HG02610 (cell line): ENCODE measurements around the gene MIS18BP1.
"Not testable (repeated sequence)": the region's sequence is repeated elsewhere in the genome, so short reads cannot be mapped to it uniquely, and the experiment has no call there.

Experiments
- ATAC-seq: cut with Tn5 transposase; IDR thresholded peaks from one replicate; pipeline ENCODE4 v1.9.1; 2021; ENCODE audit warnings: mild to moderate bottlenecking, moderate library complexity; ENCODE audit not compliant: unreplicated experiment

Gene MIS18BP1

GRCh38 chr14:45253070-45253753, at the start of gene MIS18BP1:
Gene MIS18BP1, minus strand, starts transcription at chr14:45253202. Its CDS starts 5,916 bp downstream, at chr14:45247286.
- ATAC-seq = peak; percentile 81

GRCh38 chr14:45298423-45299117, 45.6 kb upstream of the MIS18BP1 start:
- ATAC-seq = no peak

DNA sequence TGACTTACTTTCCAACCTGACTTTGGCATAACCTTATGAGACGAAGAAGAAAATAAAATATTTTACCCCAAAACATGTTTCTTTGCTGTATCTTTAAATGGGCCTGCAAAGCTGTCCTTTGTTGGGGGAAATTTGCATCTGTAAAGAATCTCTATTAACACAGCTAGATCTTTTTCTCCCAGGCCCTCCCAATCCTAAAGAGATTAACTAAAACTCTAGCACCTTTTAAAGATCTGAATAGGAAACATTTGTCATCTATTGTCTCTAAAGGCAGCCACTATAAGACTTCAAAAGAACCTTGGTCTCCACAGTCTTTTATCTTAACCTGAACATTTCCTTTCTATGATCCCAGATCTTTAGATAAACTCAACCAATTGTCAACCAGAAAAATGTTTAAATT, 41.8 kb upstream of the MIS18BP1 start:
- ATAC-seq = not testable (repeated sequence)

DNA sequence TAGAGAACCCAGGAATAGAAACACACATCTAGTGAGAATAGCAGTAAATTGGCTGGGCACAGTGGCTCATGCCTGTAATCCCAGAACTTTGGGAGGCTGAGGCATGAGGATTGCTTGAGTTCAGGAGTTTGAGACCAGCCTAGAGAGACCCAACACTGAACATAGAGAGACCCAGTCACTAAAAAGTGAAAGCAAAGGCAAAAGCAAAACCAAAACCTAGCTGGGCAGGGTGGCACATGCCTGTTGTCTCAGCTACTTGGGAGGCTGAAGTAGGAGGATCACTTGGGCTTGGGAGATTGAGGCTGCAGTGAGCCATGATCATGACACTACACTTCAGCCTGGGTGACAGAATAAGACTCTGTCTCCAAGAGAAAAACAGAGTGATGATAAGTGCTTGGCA, 37.5 kb upstream of the MIS18BP1 start:
- ATAC-seq = no peak

GRCh38 chr14:45287610-45288009, 34.6 kb upstream of the MIS18BP1 start:
- no peak for ATAC-seq

DNA sequence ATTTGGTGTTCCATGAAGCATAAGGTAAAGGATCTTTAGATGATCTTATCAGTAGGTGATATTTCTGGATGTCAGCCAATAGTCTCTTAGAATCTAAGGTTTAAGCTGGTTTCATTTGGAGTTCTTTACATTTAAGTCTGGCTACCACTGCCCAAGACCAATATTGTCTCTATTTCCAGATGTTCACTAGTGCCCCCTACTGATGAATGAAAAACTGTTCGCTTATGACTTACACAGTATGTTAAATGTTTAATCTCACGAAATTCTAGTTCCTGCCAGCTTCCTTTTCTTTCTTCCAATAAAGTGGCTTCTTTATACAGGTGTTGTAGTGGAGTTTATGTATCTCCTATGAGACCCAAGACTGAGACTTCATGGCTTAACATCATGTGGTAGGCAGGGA, 31.8 kb upstream of the MIS18BP1 start:
- no peak for ATAC-seq

GRCh38 chr14:45281731-45282400, 28.9 kb upstream of the MIS18BP1 start:
- not testable (repeated sequence) for ATAC-seq

DNA sequence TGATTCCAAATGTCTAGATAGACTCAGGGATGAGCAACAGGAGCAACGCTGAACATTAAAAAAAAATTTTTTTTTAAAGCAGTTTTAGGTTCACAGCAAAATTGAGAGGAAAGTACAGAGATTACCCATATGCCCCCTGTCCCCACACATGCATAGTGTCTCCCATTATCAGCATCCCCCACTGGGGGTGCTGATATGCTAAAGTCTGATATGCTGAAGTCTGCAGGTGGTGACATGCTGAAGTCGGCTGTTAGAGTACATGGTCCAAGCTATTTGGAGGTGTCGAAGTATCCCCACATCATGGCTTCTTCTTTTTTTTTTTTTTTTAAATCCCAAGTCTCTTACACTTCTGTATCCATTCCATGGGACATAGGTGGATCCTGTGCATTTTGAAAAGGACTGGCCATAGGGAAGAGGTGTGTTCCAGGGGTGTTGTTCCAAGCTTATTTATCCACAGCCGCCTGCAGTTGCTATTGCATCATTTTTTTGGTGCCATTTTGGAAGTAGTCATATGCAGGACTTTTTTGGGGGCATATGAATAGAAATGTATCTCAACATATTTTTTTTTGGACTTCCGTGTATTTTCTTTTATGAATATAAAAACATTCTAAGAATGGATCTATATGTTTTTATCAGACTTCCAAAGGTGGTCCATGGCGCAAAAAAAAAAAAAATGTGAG, 19.0 kb upstream of the MIS18BP1 start:
- ATAC-seq = no peak

- ATAC-seq = no peak
These were observed 17.0 kb upstream of the MIS18BP1 start for GRCh38 chr14:45270031-45270430.

DNA sequence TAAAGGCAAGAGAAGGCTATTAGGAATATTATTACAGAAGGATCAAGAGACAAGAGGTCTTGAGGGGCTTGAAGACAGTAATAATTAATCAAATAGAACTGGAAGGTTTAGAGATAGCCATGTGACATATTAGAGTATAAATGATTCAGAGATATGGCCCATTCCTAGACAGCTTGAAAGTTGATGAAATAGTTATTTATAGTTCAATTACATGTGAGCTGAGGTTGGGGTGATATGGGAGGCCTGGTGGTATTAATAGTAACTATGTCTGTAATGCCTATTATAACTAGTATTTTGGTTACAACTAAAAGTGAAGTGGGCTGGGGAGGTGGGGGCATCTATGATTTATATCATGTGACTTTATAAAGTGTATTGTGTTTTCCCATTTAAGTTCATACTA, 14.1 kb upstream of the MIS18BP1 start:
- ATAC-seq = no peak

GRCh38 chr14:45262637-45263036, 9.6 kb upstream of the MIS18BP1 start:
- no peak for ATAC-seq

DNA sequence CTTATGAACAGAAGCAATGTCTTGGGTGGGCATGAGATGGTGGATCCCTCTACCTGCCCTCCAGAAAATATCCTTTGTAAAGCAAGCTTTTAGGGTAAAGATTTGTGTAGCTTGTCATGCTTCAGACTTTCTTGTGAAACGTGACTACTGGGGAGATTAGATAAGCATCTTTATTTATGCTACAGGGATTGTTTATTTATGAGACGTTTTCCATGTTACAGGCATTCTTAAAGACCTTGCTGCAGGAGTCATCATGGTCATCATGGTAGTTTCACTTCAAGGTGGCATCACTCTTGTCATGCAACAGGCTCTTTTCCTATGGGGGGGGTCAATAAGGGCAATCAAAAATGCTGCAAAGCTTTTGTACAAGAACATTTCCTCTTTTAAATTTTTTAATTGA, 8.2 kb upstream of the MIS18BP1 start:
- no peak for ATAC-seq

DNA sequence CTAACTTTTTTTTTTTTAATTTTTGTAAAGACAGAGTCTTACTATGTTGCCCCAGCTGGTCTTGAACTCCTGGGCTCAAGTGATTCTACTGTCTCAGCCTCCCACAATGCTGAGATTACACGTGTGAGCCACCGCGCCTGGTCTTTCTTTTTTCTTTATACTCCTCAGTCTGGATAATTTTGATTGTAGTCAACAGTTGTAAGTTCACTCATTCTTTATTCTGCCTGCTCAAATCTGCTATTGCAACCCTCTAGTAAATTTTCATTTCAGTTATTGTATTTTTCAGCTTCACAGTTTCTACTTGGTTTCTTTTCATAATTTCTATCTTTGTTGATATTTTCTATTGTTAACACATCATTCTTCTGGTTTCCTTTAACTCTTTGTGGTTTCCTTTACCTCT, 5.8 kb upstream of the MIS18BP1 start:
- ATAC-seq = no peak

GRCh38 chr14:45258073-45258472, 5.1 kb upstream of the MIS18BP1 start:
- no peak for ATAC-seq

DNA sequence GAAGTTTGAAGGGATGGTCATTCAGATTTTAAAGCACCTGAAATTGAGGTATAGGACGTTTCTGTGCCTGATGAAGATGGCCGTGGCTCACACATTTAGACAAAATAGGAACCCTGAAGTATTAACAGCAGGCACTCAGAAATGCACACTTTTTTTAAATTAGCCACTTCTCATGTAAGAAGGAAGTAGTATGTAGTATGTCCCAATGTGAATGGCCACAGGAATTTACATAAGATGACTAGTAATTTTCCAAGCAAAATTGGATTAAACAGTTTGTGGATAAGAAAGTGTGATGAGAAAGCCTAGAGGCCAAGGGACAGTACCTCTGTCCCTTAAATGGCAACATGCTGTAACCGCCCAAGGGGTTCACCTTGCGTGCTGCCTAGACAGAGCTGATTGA, 1.8 kb upstream of the MIS18BP1 start:
- no peak for ATAC-seq

- ATAC-seq = peak; percentile 5
These were observed 830 bp upstream of the MIS18BP1 start for GRCh38 chr14:45253754-45254310.

DNA sequence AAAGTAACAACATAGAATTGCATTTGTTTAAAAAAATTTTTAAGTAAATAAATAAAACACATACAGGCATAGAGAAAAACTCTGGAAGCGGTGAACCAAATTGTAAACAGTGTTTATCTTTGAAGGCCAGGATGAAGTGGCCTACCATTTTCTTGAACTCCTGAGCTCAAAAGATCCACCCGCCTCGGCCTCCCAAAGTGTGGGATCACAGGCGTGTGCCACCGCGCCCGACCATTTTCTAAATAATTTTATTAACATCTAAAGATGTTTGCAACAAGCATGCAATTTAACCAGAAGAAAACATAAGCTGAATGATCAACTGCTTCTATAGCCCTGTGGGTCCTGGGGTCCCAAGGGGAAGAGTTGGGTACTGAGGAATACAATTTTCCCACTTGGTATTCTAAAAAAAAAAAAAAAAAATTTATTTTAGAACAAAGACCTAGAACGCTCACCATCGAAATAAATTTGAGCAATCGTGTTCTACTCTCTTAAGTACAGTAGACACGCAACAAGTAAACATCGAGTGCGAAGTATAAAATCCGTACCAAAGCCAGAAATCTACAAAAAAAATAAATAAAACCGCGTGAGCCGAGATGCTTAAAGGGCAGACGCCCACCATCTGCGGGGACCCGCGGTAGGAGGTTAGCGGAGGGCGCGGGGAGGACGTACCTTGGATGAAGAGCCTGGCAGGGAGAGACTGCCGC, 484 bp downstream of the MIS18BP1 start:
- ATAC-seq = no peak

DNA sequence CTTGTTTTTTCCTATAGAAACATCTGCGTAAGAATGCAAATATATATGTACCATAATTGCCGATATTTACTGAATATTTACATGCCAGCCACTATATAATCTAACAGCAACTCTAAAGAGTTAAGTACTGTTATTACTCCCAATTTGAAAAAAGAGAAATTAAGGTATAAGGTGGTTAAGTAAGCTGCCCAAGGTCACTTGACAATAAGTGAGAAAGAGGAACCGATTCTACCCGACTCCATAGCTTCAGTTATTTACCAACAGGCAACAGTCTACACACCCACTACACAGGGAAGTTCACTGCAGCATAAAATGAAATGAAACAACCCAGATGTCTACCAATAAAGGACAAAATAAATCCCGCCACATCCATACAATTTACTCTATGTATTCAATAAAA, 1.1 kb downstream of the MIS18BP1 start:
- peak; percentile 57 for ATAC-seq

DNA sequence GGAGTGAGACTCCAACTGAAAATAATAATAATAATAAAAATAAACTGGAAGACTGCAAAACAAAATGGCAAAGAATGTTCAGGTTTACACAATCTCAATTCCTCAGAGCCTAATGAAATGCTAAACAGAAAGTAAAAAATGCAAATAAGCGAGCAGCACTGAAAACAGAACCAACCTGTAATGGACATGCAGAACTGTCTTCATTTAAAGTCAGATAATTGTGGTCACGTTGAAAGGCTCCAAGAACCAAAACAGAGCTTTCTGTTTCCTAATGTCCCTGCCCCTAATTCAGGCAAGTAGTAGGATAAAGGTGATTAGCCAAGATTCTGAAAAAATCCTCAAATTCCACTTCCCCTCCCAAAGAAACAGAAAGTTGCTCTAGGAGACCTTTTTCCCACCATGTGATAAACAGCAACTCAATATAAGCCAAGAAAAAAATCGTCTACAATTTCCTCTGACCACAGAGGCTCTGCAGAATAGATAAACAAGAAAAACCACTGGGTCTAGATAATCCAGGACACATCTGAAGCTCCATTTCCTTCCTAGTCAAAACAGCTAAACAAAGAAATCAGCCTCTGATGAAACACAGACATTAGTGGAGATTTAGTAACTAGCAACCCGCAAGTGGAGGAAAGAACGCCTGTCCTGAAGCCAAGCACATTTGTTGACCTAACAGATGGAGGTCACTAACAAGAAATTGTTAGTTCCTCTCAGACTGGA, 3.0 kb downstream of the MIS18BP1 start:
- no peak for ATAC-seq

GRCh38 chr14:45247427-45247826, 5.6 kb downstream of the MIS18BP1 start:
- ATAC-seq = no peak
